HFFc6 (cell line): ENCODE results near the gene CAPN13. TPM values are rescaled to one million over a fixed set of nuclear protein-coding genes. Genes with fewer than 3 reads are reported as not detected.
"Not testable (repeated sequence)": the region's sequence is repeated elsewhere in the genome, so short reads cannot be mapped to it uniquely, and the experiment has no call there.

Experiments
- DNase-seq: peaks from one replicate; pipeline ENCODE4 v3.0.0-alpha.2; 2018
- H3K27ac Mint-ChIP-seq: 2 replicates; pipeline ENCODE4 v1.8.0; 2020; ENCODE audit warnings: mild to moderate bottlenecking, mixed read lengths
- H3K27me3 Mint-ChIP-seq: 2 replicates; pipeline ENCODE4 v1.8.0; 2021; ENCODE audit warnings: mild to moderate bottlenecking, moderate library complexity, mixed read lengths; ENCODE audit not compliant: insufficient read depth
- H3K36me3 Mint-ChIP-seq: 2 replicates; pipeline ENCODE4 v1.8.0; 2021; ENCODE audit warnings: low read depth, mixed read lengths
- H3K4me1 Mint-ChIP-seq: 2 replicates; pipeline ENCODE4 v1.8.0; 2020; ENCODE audit warnings: low read depth, mixed read lengths
- H3K4me3 Mint-ChIP-seq: 2 replicates; pipeline ENCODE4 v1.8.0; 2020; ENCODE audit warnings: mild to moderate bottlenecking, moderate library complexity, mixed read lengths
- H3K9me3 Mint-ChIP-seq: 2 replicates; pipeline ENCODE4 v1.8.0; 2020; ENCODE audit warnings: mild to moderate bottlenecking, mixed read lengths
- total RNA-seq, 6 experiments: library from RNA; stranded (reverse); fragmentation: NEBNext Ultra II Directional; extraction: Animal tissue kit (Norgen Biotek cat#: 25700); gene quantifications; 2 replicates in 1 of 6; 3 replicates in 5 of 6; pipeline ENCODE4 v1.2.3, GENCODE V29; 2021
- TF ChIP-seq, protein P1 (sequence below): fragments of 200-600 bp; sonication (generic); IDR thresholded peaks from 2 replicates; pipeline ENCODE4 v1.5.0; 2021; ENCODE audit warnings: antibody characterized with exemption, mild to moderate bottlenecking

The CAPN13 gene
- total RNA-seq, 6 experiments from 2014 or later, result not detected

DNA sequence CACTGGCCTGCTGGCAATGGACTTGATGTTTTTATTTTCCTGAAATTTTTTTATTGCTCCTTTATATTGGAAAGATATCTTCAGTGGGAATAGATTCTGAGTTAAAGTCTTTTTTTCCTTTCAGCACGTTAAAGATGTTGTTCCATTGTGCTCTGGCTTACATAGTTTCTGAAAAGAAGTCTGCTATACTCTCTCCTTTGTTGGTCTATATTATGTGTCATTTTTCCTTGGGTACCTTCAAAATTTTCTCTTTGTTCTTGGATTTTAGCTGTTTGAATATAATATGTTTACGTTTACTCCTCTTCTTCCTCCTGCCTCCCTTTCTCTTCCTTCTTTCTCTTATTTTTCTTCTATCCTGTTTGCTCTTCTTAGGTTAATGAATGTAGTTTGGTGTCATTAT, 105.5 kb downstream of the CAPN13 start:
- TF ChIP-seq, protein P1, sequence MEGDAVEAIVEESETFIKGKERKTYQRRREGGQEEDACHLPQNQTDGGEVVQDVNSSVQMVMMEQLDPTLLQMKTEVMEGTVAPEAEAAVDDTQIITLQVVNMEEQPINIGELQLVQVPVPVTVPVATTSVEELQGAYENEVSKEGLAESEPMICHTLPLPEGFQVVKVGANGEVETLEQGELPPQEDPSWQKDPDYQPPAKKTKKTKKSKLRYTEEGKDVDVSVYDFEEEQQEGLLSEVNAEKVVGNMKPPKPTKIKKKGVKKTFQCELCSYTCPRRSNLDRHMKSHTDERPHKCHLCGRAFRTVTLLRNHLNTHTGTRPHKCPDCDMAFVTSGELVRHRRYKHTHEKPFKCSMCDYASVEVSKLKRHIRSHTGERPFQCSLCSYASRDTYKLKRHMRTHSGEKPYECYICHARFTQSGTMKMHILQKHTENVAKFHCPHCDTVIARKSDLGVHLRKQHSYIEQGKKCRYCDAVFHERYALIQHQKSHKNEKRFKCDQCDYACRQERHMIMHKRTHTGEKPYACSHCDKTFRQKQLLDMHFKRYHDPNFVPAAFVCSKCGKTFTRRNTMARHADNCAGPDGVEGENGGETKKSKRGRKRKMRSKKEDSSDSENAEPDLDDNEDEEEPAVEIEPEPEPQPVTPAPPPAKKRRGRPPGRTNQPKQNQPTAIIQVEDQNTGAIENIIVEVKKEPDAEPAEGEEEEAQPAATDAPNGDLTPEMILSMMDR, result no peak
- Mint-ChIP-seq H3K27ac (no peak overlapping the region), H3K27me3 (no peaks in the 10 kb centered on the region; the same call in none of the 2 replicates), H3K4me1 (no peaks in the 10 kb centered on the region), H3K4me3 (no peak overlapping the region), H3K9me3 (peaks cover 28% of the 10 kb centered on the region), H3K36me3 (peaks cover 13% of the 10 kb centered on the region)
- DNase-seq, result no peak

DNA sequence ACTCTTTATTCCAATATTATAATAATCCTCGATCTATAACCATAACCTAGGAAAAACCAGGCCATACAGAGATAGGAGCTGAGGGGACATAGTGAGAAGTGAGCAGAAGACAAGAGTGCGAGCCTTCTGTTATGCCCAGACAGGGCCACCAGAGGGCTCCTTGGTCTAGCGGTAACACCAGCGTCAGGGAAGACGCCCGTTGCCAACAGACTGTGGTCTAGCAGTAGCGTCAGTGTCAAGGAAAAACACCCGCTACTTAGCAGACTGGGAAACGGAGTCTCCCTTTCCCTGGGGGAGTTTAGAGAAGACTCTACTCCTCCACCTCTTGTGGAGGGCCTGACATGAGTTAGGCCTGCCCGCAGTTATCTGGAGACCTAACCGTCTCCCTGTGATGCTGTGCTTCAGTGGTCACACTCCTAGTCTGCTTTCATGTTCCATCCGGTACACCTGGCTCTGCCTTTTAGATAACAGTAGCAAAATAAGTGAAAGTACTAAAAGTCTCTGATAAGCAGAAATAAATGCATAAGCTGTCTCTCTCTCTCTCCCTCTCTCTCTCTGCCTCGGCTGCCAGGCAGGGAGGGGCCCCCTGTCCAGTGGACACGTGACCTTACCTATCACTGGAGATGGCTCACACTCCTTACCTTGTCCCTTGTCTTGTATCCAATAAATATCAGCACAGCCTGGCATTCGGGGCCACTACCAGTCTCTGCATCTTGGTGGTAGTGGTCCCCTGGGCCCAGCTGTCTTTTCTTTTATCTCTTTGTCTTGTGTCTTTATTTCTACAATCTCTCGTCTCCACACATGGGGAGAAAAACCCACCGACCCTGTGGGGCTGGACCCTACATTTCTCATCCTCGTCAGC, 109.8 kb downstream of the CAPN13 start:
- not testable (repeated sequence) for DNase-seq, H3K4me3 Mint-ChIP-seq, H3K27ac Mint-ChIP-seq, H3K27me3 Mint-ChIP-seq
- H3K4me1 Mint-ChIP-seq, result peaks cover 21% of the 10 kb centered on the region
- H3K36me3 Mint-ChIP-seq, result peaks cover 11% of the 10 kb centered on the region
- peaks cover 18% of the 10 kb centered on the region for H3K9me3 Mint-ChIP-seq
- TF ChIP-seq, protein P1, result peak; percentile 56

DNA sequence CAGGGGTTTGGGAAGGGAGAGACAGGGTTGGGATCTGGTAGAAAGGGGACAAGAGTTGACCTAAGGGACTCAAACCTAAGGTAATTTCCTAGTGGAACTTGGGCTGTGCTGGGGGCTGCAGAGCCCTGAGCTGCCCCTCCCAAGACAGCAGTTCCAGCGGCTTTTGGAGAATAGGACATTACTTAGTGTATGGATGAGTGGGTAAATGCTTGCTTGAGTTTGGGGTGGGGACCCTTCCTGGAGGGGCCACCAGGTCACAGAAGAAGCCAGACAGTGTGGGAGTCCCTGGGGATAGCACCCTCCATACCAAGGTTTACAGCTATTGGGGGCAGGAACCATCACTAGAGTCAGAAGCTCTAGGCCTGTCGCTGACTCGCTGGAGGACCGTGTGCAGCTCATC, 111.5 kb downstream of the CAPN13 start:
- no peaks in the 10 kb centered on the region for H3K36me3 Mint-ChIP-seq
- H3K27me3 Mint-ChIP-seq, result peaks cover 11% of the 10 kb centered on the region; the same call in 1 of the 2 replicates
- TF ChIP-seq, protein P1, result no peak
- H3K27ac Mint-ChIP-seq, result no peak overlapping the region
- DNase-seq, result no peak
- H3K4me1 Mint-ChIP-seq, result peaks cover 24% of the 10 kb centered on the region
- H3K9me3 Mint-ChIP-seq, result peaks cover under 1% of the 10 kb centered on the region; the same call in 1 of the 2 replicates
- H3K4me3 Mint-ChIP-seq, result no peak overlapping the region

DNA sequence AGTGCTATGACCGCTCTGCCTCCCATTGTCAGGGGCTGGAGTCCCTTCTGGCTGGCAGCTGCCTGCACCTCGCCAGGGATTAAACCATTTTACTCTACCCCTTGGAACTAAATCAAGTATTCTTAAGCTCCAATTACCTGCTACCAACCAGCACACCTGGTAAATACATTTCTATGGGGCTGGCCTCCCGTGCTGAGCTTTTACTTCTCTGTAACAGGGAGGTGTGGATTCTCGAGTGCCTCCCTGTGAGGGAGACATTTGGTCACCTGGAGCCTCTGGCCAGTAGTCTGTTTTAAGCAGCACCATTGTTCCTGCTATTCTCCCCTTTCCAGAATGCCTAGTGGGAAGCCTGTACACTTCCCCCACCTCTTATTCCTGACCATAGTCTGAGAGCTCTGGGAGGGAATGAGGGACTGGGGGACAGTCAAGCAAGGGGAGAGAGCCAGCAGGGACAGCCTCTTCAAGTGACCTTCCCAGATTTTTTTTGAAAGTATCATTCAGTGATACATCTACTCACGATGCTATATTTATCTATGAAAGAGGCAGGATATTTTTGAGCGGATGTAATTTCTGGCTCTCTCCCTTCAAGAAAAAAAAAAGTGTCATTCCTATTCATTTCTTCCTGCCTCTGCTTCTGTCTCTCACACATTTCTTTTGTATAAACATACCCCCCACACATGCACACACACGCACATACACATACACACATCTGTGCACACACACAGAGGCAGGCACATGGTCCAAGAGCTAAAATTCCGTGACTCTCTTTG, 112.8 kb downstream of the CAPN13 start:
- H3K27ac Mint-ChIP-seq, result no peak overlapping the region
- no peaks in the 10 kb centered on the region for H3K36me3 Mint-ChIP-seq
- H3K27me3 Mint-ChIP-seq, result peaks cover 11% of the 10 kb centered on the region; the same call in 1 of the 2 replicates
- no peak overlapping the region for H3K4me3 Mint-ChIP-seq
- no peak for DNase-seq
- peaks cover 24% of the 10 kb centered on the region for H3K4me1 Mint-ChIP-seq
- no peaks in the 10 kb centered on the region for H3K9me3 Mint-ChIP-seq
- TF ChIP-seq, protein P1, result no peak

DNA sequence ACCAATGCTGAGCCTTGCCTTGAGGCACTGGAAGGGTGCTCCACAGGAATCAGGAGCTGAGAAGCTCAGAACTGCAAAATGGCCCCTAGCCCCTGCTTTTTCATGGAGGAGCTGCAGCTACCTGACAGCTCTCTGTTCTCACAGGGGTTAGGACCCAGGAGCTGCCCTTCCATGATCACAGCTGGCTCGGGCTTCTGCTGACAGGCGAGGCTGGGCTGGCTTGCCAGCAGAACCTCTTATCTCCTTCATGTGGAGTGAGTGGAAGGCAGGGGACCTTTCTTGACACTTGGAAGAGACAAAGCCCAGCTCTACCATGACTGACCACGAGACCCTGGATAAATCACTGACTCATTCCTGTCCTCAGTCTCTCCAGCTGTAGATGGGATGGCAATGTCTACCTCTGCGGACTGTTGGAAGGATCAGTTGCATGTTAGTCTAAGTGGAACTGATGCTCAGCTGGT, 113.4 kb downstream of the CAPN13 start:
- Mint-ChIP-seq H3K9me3 (no peaks in the 10 kb centered on the region), H3K4me3 (no peak overlapping the region), H3K4me1 (peaks cover 24% of the 10 kb centered on the region), H3K27ac (no peak overlapping the region), H3K27me3 (peaks cover 11% of the 10 kb centered on the region; the same call in 1 of the 2 replicates), H3K36me3 (no peaks in the 10 kb centered on the region)
- no peak for DNase-seq
- TF ChIP-seq, protein P1, result no peak
